Loucy (cell line): Measurements from ENCODE around the gene HIP1.

Experiments used
- H2AFZ ChIP-seq: fragments of 200-600 bp; sonication (generic); 2 replicates; pipeline ENCODE4 v1.6.0; 2016; ENCODE audit warnings: antibody characterized with exemption, mild to moderate bottlenecking, low read length, moderate library complexity
- H3F3A ChIP-seq: fragments of 200-600 bp; 2 replicates; pipeline ENCODE4 v1.6.0; 2016; ENCODE audit warnings: antibody characterized with exemption, low read depth, mild to moderate bottlenecking
- H3K27me3 ChIP-seq: fragments of 200-600 bp; sonication (generic); 2 replicates; pipeline ENCODE4 v1.6.1; 2014; ENCODE audit warnings: low read length, mild to moderate bottlenecking; ENCODE audit not compliant: insufficient read depth, poor library complexity, severe bottlenecking
- H3K36me3 ChIP-seq: fragments of 200-600 bp; sonication (generic); 2 replicates; pipeline ENCODE4 v1.6.1; 2016; ENCODE audit warnings: low read length; ENCODE audit not compliant: insufficient read depth
- H3K4me1 ChIP-seq: fragments of 200-600 bp; sonication (generic); 2 replicates; pipeline ENCODE4 v1.5.1; 2014; ENCODE audit warnings: low read length, mild to moderate bottlenecking; ENCODE audit not compliant: insufficient read depth, poor library complexity, severe bottlenecking
- H3K4me2 ChIP-seq: fragments of 200-600 bp; sonication (generic); 2 replicates; pipeline ENCODE4 v1.6.0; 2014; ENCODE audit warnings: antibody characterized with exemption, low read length, low read depth, mild to moderate bottlenecking; ENCODE audit not compliant: poor library complexity, severe bottlenecking
- H3K4me3 ChIP-seq: fragments of 200-600 bp; sonication (generic); 2 replicates; pipeline ENCODE4 v1.5.1; 2014; ENCODE audit warnings: low read length, mild to moderate bottlenecking, mixed read lengths; ENCODE audit not compliant: poor library complexity, severe bottlenecking
- H3K79me2 ChIP-seq: fragments of 200-600 bp; sonication (generic); 2 replicates; pipeline ENCODE4 v1.6.1; 2014; ENCODE audit warnings: low read length; ENCODE audit not compliant: insufficient read depth
- H3K9ac ChIP-seq: fragments of 200-600 bp; sonication (generic); 2 replicates; pipeline ENCODE4 v1.6.0; 2014; ENCODE audit warnings: mild to moderate bottlenecking, low read depth, low read length, moderate library complexity; ENCODE audit not compliant: poor library complexity, severe bottlenecking
- H3K9me2 ChIP-seq: fragments of 200-600 bp; sonication (generic); replicated peaks from 2 replicates; pipeline ENCODE4 v1.6.1; 2016; ENCODE audit warnings: low read depth, low read length, mixed read lengths
- H3K9me3 ChIP-seq: fragments of 200-600 bp; sonication (generic); 2 replicates; pipeline ENCODE4 v1.6.1; 2014; ENCODE audit warnings: mild to moderate bottlenecking, antibody characterized with exemption, low read length, low read depth; ENCODE audit not compliant: insufficient read depth
- H4K20me1 ChIP-seq: fragments of 200-600 bp; sonication (generic); 2 replicates; pipeline ENCODE4 v1.6.0; 2014; ENCODE audit warnings: antibody characterized with exemption, low read length, mild to moderate bottlenecking; ENCODE audit not compliant: insufficient read depth, poor library complexity, severe bottlenecking
- CTCF ChIP-seq: fragments of 200-600 bp; sonication (generic); conservative IDR thresholded peaks from 2 replicates; pipeline ENCODE4 v1.5.1; 2014; ENCODE audit warnings: mild to moderate bottlenecking, antibody characterized with exemption, low read length
- EZH2phosphoT487 ChIP-seq: fragments of 200-600 bp; IDR thresholded peaks from 2 replicates; pipeline ENCODE4 v1.6.1; 2018; ENCODE audit warnings: antibody characterized with exemption, mild to moderate bottlenecking, moderate library complexity, borderline replicate concordance

HIP1 gene

GRCh38 chr7:75658369-75658768, 80.4 kb downstream of the HIP1 start:
- Histone ChIP-seq H3K9me2 (no peaks in the 10 kb centered on the region), H3K79me2 (no peaks in the 10 kb centered on the region), H4K20me1 (no peaks in the 10 kb centered on the region), H3K36me3 (no peaks in the 10 kb centered on the region), H2AFZ (no peak overlapping the region), H3K4me1 (no peaks in the 10 kb centered on the region), H3K9ac (no peak overlapping the region), H3K4me3 (no peak overlapping the region), H3K4me2 (no peak overlapping the region), H3F3A (no peaks in the 10 kb centered on the region), H3K27me3 (no peaks in the 10 kb centered on the region), H3K9me3 (no peaks in the 10 kb centered on the region)
- no peak for TF ChIP-seq CTCF
- no peak for TF ChIP-seq EZH2phosphoT487

GRCh38 chr7:75657866-75658265, 80.9 kb downstream of the HIP1 start:
- no peaks in the 10 kb centered on the region for H3K79me2 ChIP-seq
- no peaks in the 10 kb centered on the region for H3K9me3 ChIP-seq
- H4K20me1 ChIP-seq, result no peaks in the 10 kb centered on the region
- no peak overlapping the region for H3K4me3 ChIP-seq
- no peak overlapping the region for H2AFZ ChIP-seq
- H3K4me2 ChIP-seq, result no peak overlapping the region
- no peaks in the 10 kb centered on the region for H3K27me3 ChIP-seq
- no peaks in the 10 kb centered on the region for H3F3A ChIP-seq
- no peak overlapping the region for H3K9ac ChIP-seq
- H3K9me2 ChIP-seq, result no peaks in the 10 kb centered on the region
- no peaks in the 10 kb centered on the region for H3K4me1 ChIP-seq
- no peaks in the 10 kb centered on the region for H3K36me3 ChIP-seq
- no peak for TF ChIP-seq EZH2phosphoT487
- TF ChIP-seq CTCF, result no peak

GRCh38 chr7:75656740-75657139, 82.0 kb downstream of the HIP1 start:
- no peaks in the 10 kb centered on the region for H3K36me3 ChIP-seq
- H4K20me1 ChIP-seq, result no peaks in the 10 kb centered on the region
- H3K4me2 ChIP-seq, result no peak overlapping the region
- H3K27me3 ChIP-seq, result no peaks in the 10 kb centered on the region
- H3K4me1 ChIP-seq, result no peaks in the 10 kb centered on the region
- no peaks in the 10 kb centered on the region for H3K9me2 ChIP-seq
- no peaks in the 10 kb centered on the region for H3K9me3 ChIP-seq
- no peak overlapping the region for H2AFZ ChIP-seq
- no peaks in the 10 kb centered on the region for H3F3A ChIP-seq
- TF ChIP-seq CTCF (no peak), EZH2phosphoT487 (no peak)
- no peak overlapping the region for H3K4me3 ChIP-seq
- no peak overlapping the region for H3K9ac ChIP-seq
- H3K79me2 ChIP-seq, result no peaks in the 10 kb centered on the region
